IMR-90 (cell line): ENCODE data around the gene CXXC1. TPM values are rescaled to one million over a fixed set of nuclear protein-coding genes. Genes with fewer than 3 reads are reported as not detected.

ENCODE experiments used
- ATAC-seq: fragments of 200-7000 bp; cut with Tn5 transposase; 2 replicates; pipeline ENCODE4 v1.9.1; 2020; ENCODE audit warnings: low read depth, mild to moderate bottlenecking, moderate library complexity
- BruUV-seq: library from RNA; stranded (reverse); fragments of 400-500 nt; replicated peaks from 2 replicates; lab custom pipeline; 2021; lab: Mats Ljungman, UMichigan
- CTCF ChIA-PET: fragments of 300-600 bp; formaldehyde crosslinking; extraction: SDS; loops from one replicate; lab custom pipeline; 2021; ENCODE audit warnings: antibody characterized with exemption; lab: Yijun Ruan, JAX
- POLR2A ChIA-PET: fragments of 300-600 bp; sonication (Branson Sonifier 250); formaldehyde crosslinking; loops from one replicate; lab custom pipeline; 2022; ENCODE audit warnings: antibody characterized with exemption; ENCODE audit not compliant: unreplicated experiment; lab: Charles Lee
- DNase-seq: peaks from one replicate; pipeline ENCODE4 v3.0.0; 2013
- H2AFZ ChIP-seq: replicated peaks from 2 replicates; pipeline ENCODE3; 2013; ENCODE audit warnings: low read length, mild to moderate bottlenecking; ENCODE audit not compliant: poor library complexity
- H2AK5ac ChIP-seq: 2 replicates; pipeline ENCODE4 v1.6.1; 2013; ENCODE audit warnings: low read depth, low read length, inconsistent platforms
- H2AK9ac ChIP-seq: replicated peaks from 2 replicates; pipeline ENCODE3; 2013; ENCODE audit warnings: mild to moderate bottlenecking, low read depth, low read length, moderate library complexity; ENCODE audit not compliant: poor library complexity
- H2BK120ac ChIP-seq: 2 replicates; pipeline ENCODE4 v1.6.1; 2013; ENCODE audit warnings: low read depth, low read length, inconsistent platforms
- H2BK15ac ChIP-seq: 3 replicates; pipeline ENCODE4 v1.6.1; 2013; ENCODE audit warnings: low read depth, low read length, inconsistent platforms
- H2BK20ac ChIP-seq: 2 replicates; pipeline ENCODE4 v1.6.1; 2013; ENCODE audit warnings: low read depth, mild to moderate bottlenecking, inconsistent platforms, low read length, moderate library complexity
- H2BK5ac ChIP-seq: 2 replicates; pipeline ENCODE4 v1.6.1; 2013; ENCODE audit warnings: mild to moderate bottlenecking, low read depth, low read length, inconsistent platforms; ENCODE audit not compliant: poor library complexity, severe bottlenecking
- H3K14ac ChIP-seq: replicated peaks from 2 replicates; pipeline ENCODE4 v1.6.1; 2013; ENCODE audit warnings: low read depth, low read length, inconsistent platforms
- H3K18ac ChIP-seq: 2 replicates; pipeline ENCODE4 v1.6.1; 2013; ENCODE audit warnings: low read depth, low read length, control low read depth
- H3K23ac ChIP-seq: 2 replicates; pipeline ENCODE4 v1.6.1; 2013; ENCODE audit warnings: low read depth, low read length, inconsistent platforms
- H3K27ac ChIP-seq: 2 replicates; pipeline ENCODE4 v1.5.1; 2013; ENCODE audit warnings: mild to moderate bottlenecking, control low read depth, low read length; ENCODE audit not compliant: insufficient read depth
- H3K27me3 ChIP-seq: 2 replicates; pipeline ENCODE4 v1.6.1; 2013; ENCODE audit warnings: low read length; ENCODE audit not compliant: control insufficient read depth, insufficient read depth
- H3K36me3 ChIP-seq: 2 replicates; pipeline ENCODE4 v1.6.1; 2013; ENCODE audit warnings: low read length, mixed read lengths; ENCODE audit not compliant: control insufficient read depth, insufficient read depth
- H3K4ac ChIP-seq: 2 replicates; pipeline ENCODE4 v1.6.1; 2013; ENCODE audit warnings: low read depth, low read length, inconsistent platforms
- H3K4me1 ChIP-seq: 2 replicates; pipeline ENCODE4 v1.6.1; 2013; ENCODE audit warnings: low read length, mixed read lengths; ENCODE audit not compliant: control insufficient read depth, insufficient read depth
- H3K4me2 ChIP-seq: 2 replicates; pipeline ENCODE4 v1.6.1; 2013; ENCODE audit warnings: low read depth, mild to moderate bottlenecking, control low read depth, low read length, moderate library complexity
- H3K4me3 ChIP-seq: 2 replicates; pipeline ENCODE4 v1.5.1; 2013; ENCODE audit warnings: low read depth, mild to moderate bottlenecking, control low read depth, low read length, moderate library complexity; ENCODE audit not compliant: insufficient read depth
- H3K56ac ChIP-seq: 2 replicates; pipeline ENCODE4 v1.6.1; 2013; ENCODE audit warnings: low read length, inconsistent platforms; ENCODE audit not compliant: insufficient read depth; ENCODE audit errors: extremely low read depth
- H3K79me1 ChIP-seq, 2 experiments: 2 replicates each; pipeline ENCODE4 v1.6.1; 2013; ENCODE audit warnings: low read length in 2 of 2, inconsistent platforms in 1 of 2, low read depth in 1 of 2
- H3K9ac ChIP-seq: 2 replicates; pipeline ENCODE4 v1.6.1; 2013; ENCODE audit warnings: low read depth, low read length, control low read depth
- H3K9me1 ChIP-seq: 2 replicates; pipeline ENCODE4 v1.6.1; 2013; ENCODE audit warnings: low read length, inconsistent platforms; ENCODE audit not compliant: insufficient read depth
- H3K9me3 ChIP-seq: 2 replicates; pipeline ENCODE4 v1.6.1; 2013; ENCODE audit warnings: low read length; ENCODE audit not compliant: control insufficient read depth, insufficient read depth
- H4K20me1 ChIP-seq: 2 replicates; pipeline ENCODE4 v1.6.1; 2013; ENCODE audit warnings: low read length, inconsistent platforms; ENCODE audit not compliant: insufficient read depth
- H4K5ac ChIP-seq: 2 replicates; pipeline ENCODE4 v1.6.1; 2013; ENCODE audit warnings: mild to moderate bottlenecking, low read depth, low read length, control low read depth
- H4K8ac ChIP-seq, 2 experiments: 2 replicates each; pipeline ENCODE4 v1.6.1; 2013; ENCODE audit warnings: low read depth in 2 of 2, low read length in 2 of 2, control low read depth in 1 of 2, inconsistent platforms in 1 of 2
- H4K91ac ChIP-seq: 2 replicates; pipeline ENCODE4 v1.6.1; 2013; ENCODE audit warnings: low read depth, low read length, inconsistent platforms; ENCODE audit not compliant: insufficient read depth
- BHLHE40 ChIP-seq: fragments of 150-350 bp; IDR thresholded peaks from 2 replicates; pipeline ENCODE4 v1.6.1; 2016; ENCODE audit warnings: mild to moderate bottlenecking, low read depth, low read length
- CEBPB ChIP-seq: IDR thresholded peaks from 2 replicates; pipeline ENCODE4 v1.6.1; 2012; ENCODE audit warnings: low read depth, low read length, improper control_type of control experiment
- CHD1 ChIP-seq: IDR thresholded peaks from 2 replicates; pipeline ENCODE4 v1.6.1; 2012; ENCODE audit warnings: low read depth, low read length, improper control_type of control experiment
- FOS ChIP-seq: fragments of 150-350 bp; IDR thresholded peaks from 2 replicates; pipeline ENCODE4 v1.6.1; 2016; ENCODE audit warnings: low read depth, low read length
- MAFK ChIP-seq: IDR thresholded peaks from 2 replicates; pipeline ENCODE4 v1.6.1; 2012; ENCODE audit warnings: low read depth, low read length, improper control_type of control experiment
- MAZ ChIP-seq: IDR thresholded peaks from 2 replicates; pipeline ENCODE4 v1.6.1; 2012; ENCODE audit warnings: low read depth, mild to moderate bottlenecking, low read length, improper control_type of control experiment, moderate library complexity, borderline replicate concordance
- MXI1 ChIP-seq: IDR thresholded peaks from 2 replicates; pipeline ENCODE4 v1.6.1; 2012; ENCODE audit warnings: low read depth, mild to moderate bottlenecking, low read length, moderate library complexity, borderline replicate concordance
- NFE2L2 ChIP-seq: fragments of 150-350 bp; IDR thresholded peaks from 2 replicates; pipeline ENCODE4 v1.6.1; 2016; ENCODE audit warnings: low read depth, mild to moderate bottlenecking, low read length
- POLR2A ChIP-seq: IDR thresholded peaks from 2 replicates; pipeline ENCODE4 v1.6.1; 2012; ENCODE audit warnings: mild to moderate bottlenecking, low read depth, low read length
- RAD21 ChIP-seq: IDR thresholded peaks from 2 replicates; pipeline ENCODE4 v1.6.1; 2012; ENCODE audit warnings: low read length, improper control_type of control experiment
- RCOR1 ChIP-seq: IDR thresholded peaks from 2 replicates; pipeline ENCODE4 v1.6.1; 2012; ENCODE audit warnings: mild to moderate bottlenecking, low read length, improper control_type of control experiment; ENCODE audit not compliant: insufficient replicate concordance
- RFX5 ChIP-seq: IDR thresholded peaks from 2 replicates; pipeline ENCODE4 v1.8.0; 2012; ENCODE audit warnings: low read depth, mild to moderate bottlenecking, low read length, moderate library complexity
- SMC3 ChIP-seq: fragments of 150-350 bp; IDR thresholded peaks from 2 replicates; pipeline ENCODE4 v1.6.1; 2016; ENCODE audit warnings: low read depth, mild to moderate bottlenecking, antibody characterized with exemption, low read length, moderate library complexity
- WGBS, 2 experiments: methylation state at CpG; one replicate each; pipeline versions ENCODE4 v1.1.5 to v1.1.7; 2013; ENCODE audit warnings: missing lambda C conversion rate in 2 of 2; ENCODE audit not compliant: insufficient read length in 1 of 2; ENCODE audit errors: extremely low coverage in 2 of 2; 5-methylcytosine and 5-hydroxymethylcytosine counted together
- dilution Hi-C: fragments of 300-500 bp; cut with HindIII; formaldehyde crosslinking; loops from one replicate; pipeline ENCODE4 v1.14.3; 2018; ENCODE audit warnings: low sequenced_read_pairs; ENCODE audit not compliant: unreplicated experiment
- in situ Hi-C: fragments of 300-500 bp; cut with MboI; formaldehyde crosslinking; loops from 3 replicates; pipeline ENCODE4 v1.14.3; 2019; ENCODE audit warnings: low sequenced_read_pairs, inconsistent platforms, mixed read lengths
- intact Hi-C: fragments of 100-400 bp; cut with micrococcal nuclease; formaldehyde crosslinking; loops from 2 replicates; pipeline ENCODE4 v1.10.0; 2022
- polyA plus RNA-seq, 3 experiments: library from polyadenylated mRNA; depleted of rRNA; stranded (reverse); fragments of >200 nt; gene quantifications; 2 replicates each; pipeline ENCODE4 v1.2.3, GENCODE V29; 2012; ENCODE audit warnings: low replicate concordance in 1 of 3
- total RNA-seq: library from RNA; depleted of rRNA; stranded (reverse); fragments of >200 nt; gene quantifications from 2 replicates; pipeline ENCODE4 v1.2.3, GENCODE V29; 2012
- TF ChIP-seq, protein P1 (sequence below): fragments of 150-350 bp; IDR thresholded peaks from 2 replicates; pipeline ENCODE4 v1.6.1; 2017; ENCODE audit warnings: mild to moderate bottlenecking, antibody characterized with exemption, low read length, low read depth
- TF ChIP-seq, protein P2 (sequence below): conservative IDR thresholded peaks from 2 replicates; pipeline ENCODE4 v1.5.1; 2012; ENCODE audit warnings: mild to moderate bottlenecking, low read depth, low read length, improper control_type of control experiment
- TF ChIP-seq, protein P3 (sequence below): fragments of 150-350 bp; IDR thresholded peaks from 2 replicates; pipeline ENCODE4 v1.6.1; 2016; ENCODE audit warnings: low read depth, mild to moderate bottlenecking, low read length, moderate library complexity, borderline replicate concordance

Gene CXXC1
- total and polyA plus RNA-seq, 2 of the 4 experiments (the other 2 are of a cell fraction), result 24.0 to 66.2 TPM

DNA sequence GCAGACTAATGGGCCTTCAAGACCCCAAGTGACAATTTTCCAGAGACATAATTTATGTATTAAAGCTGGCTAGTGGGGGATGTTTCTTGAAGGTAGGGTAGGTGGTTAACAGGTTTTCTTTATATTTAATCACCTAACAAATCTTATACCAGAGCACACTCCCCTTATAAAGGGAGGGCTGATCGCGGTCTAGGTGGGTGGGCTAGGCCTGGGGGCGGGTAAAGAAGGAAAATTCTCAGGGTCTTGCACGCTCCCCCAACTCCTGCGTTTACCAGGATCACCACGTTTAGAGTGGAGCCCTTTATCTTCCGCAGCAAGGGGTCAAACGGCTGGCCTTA lies 19.9 kb upstream of the CXXC1 start:
- Histone ChIP-seq H3K4me2 (peak overlapping the region; percentile 58), H4K20me1 (no peaks in the 10 kb centered on the region), H2AK9ac (peak overlapping the region; percentile 84), H3K4ac (no peak overlapping the region; the same call in 1 of the 2 replicates), H3K4me1 (peaks cover 3% of the 10 kb centered on the region; the same call in 1 of the 2 replicates), H3K23ac (no peak overlapping the region), H3K36me3 (no peaks in the 10 kb centered on the region), H4K91ac (no peak overlapping the region), H3K27ac (no peak overlapping the region), H2BK20ac (no peak overlapping the region), H3K27me3 (peaks cover 3% of the 10 kb centered on the region), H3K9me3 (no peaks in the 10 kb centered on the region), H2BK5ac (no peak overlapping the region), H3K9me1 (0 out of 2 replicates have a peak, but pooled peaks cover 3% of the 10 kb centered on the region), H3K14ac (peak overlapping the region; percentile 67; the same call in 1 of the 2 replicates), H2BK120ac (no peak overlapping the region), H4K5ac (no peak overlapping the region), H2BK15ac (no peak overlapping the region), H3K79me1 (no peaks in the 10 kb centered on the region; a peak in 1 of 4 replicates), H4K8ac (peak overlapping the region; percentile 28 to 88; a peak in 3 of 4 replicates), H3K9ac (peak overlapping the region; percentile 22), H2AFZ (peak overlapping the region; percentile 95), H3K18ac (no peak overlapping the region), H3K56ac (no peak overlapping the region), H2AK5ac (peak overlapping the region; percentile 3; the same call in 1 of the 2 replicates), H3K4me3 (peak overlapping the region; percentile 42)
- TF ChIP-seq NFE2L2 (no peak), BHLHE40 (no peak), POLR2A (no peak), RCOR1 (no peak), SMC3 (no peak), CHD1 (no peak), CEBPB (no peak), MAZ (no peak), RAD21 (no peak), FOS (no peak), MXI1 (no peak), MAFK (no peak), RFX5 (no peak)
- TF ChIP-seq, protein P1, sequence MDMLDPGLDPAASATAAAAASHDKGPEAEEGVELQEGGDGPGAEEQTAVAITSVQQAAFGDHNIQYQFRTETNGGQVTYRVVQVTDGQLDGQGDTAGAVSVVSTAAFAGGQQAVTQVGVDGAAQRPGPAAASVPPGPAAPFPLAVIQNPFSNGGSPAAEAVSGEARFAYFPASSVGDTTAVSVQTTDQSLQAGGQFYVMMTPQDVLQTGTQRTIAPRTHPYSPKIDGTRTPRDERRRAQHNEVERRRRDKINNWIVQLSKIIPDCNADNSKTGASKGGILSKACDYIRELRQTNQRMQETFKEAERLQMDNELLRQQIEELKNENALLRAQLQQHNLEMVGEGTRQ, result no peak
- TF ChIP-seq, protein P2, sequence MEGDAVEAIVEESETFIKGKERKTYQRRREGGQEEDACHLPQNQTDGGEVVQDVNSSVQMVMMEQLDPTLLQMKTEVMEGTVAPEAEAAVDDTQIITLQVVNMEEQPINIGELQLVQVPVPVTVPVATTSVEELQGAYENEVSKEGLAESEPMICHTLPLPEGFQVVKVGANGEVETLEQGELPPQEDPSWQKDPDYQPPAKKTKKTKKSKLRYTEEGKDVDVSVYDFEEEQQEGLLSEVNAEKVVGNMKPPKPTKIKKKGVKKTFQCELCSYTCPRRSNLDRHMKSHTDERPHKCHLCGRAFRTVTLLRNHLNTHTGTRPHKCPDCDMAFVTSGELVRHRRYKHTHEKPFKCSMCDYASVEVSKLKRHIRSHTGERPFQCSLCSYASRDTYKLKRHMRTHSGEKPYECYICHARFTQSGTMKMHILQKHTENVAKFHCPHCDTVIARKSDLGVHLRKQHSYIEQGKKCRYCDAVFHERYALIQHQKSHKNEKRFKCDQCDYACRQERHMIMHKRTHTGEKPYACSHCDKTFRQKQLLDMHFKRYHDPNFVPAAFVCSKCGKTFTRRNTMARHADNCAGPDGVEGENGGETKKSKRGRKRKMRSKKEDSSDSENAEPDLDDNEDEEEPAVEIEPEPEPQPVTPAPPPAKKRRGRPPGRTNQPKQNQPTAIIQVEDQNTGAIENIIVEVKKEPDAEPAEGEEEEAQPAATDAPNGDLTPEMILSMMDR, result no peak
- TF ChIP-seq, protein P3, sequence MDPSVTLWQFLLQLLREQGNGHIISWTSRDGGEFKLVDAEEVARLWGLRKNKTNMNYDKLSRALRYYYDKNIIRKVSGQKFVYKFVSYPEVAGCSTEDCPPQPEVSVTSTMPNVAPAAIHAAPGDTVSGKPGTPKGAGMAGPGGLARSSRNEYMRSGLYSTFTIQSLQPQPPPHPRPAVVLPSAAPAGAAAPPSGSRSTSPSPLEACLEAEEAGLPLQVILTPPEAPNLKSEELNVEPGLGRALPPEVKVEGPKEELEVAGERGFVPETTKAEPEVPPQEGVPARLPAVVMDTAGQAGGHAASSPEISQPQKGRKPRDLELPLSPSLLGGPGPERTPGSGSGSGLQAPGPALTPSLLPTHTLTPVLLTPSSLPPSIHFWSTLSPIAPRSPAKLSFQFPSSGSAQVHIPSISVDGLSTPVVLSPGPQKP, result no peak
- CTCF ChIA-PET, result no interaction called here
- in situ Hi-C loops, result no loop called here
- dilution Hi-C loops, result no loop called here
- intact Hi-C loops, result no loop called here
- POLR2A ChIA-PET, result interaction anchor here (0.5 kb wide), 1 partner anchor 68 kb away, joined by 3 read pairs; the partner anchor contains the start of gene SKA1
- DNase-seq (no peak), ATAC-seq (peak; percentile 22; the same call in 1 of the 2 replicates)
- WGBS, 2 experiments, result 0% methylated on average over 3 of the region's 8 CpGs; no CpG with 5 or more reads in 1 of the 2 experiments
- no TSS peak for BruUV-seq
